Natural killer cell (primary cell): ENCODE results near the gene TSHZ3. TPM values are rescaled to one million over a fixed set of nuclear protein-coding genes. Genes with fewer than 3 reads are reported as not detected.

Experiments
- ATAC-seq, 3 donors: fragments of 150-1000 bp in 2 of 3; fragments of 200-7000 bp in 1 of 3; cut with Tn5 transposase; 1 replicate in 1 of 3; 2 replicates in 2 of 3; pipeline ENCODE4 v1.10.0; 2021; ENCODE audit warnings: mild to moderate bottlenecking in 2 of 3, moderate library complexity in 2 of 3
- DNase-seq, 2 donors: peaks; one replicate each; pipeline versions ENCODE4 v3.0.0 to v3.0.0-alpha.2; 2013 to 2021; ENCODE audit warnings: mixed read lengths in 1 of 2
- H3K27ac ChIP-seq: one replicate; pipeline ENCODE4 v1.5.1; 2013; ENCODE audit warnings: mild to moderate bottlenecking, low read length
- H3K27me3 ChIP-seq: one replicate; pipeline ENCODE4 v1.6.1; 2013; ENCODE audit warnings: low read length; ENCODE audit not compliant: control insufficient read depth, insufficient read depth
- H3K36me3 ChIP-seq: one replicate; pipeline ENCODE4 v1.6.1; 2013; ENCODE audit warnings: low read length; ENCODE audit not compliant: control insufficient read depth, insufficient read depth
- H3K4me1 ChIP-seq: one replicate; pipeline ENCODE4 v1.6.1; 2013; ENCODE audit warnings: low read length; ENCODE audit not compliant: control insufficient read depth, insufficient read depth
- H3K4me3 ChIP-seq: one replicate; pipeline ENCODE4 v1.5.1; 2013; ENCODE audit warnings: low read length
- H3K9me3 ChIP-seq: one replicate; pipeline ENCODE4 v1.6.1; 2013; ENCODE audit warnings: low read length; ENCODE audit not compliant: control insufficient read depth, insufficient read depth
- H3K27ac Mint-ChIP-seq, 2 donors: one replicate each; pipeline ENCODE4 v1.8.0; 2022; ENCODE audit warnings: mild to moderate bottlenecking in 2 of 2, mixed read lengths in 2 of 2, moderate library complexity in 1 of 2
- H3K27me3 Mint-ChIP-seq, 2 donors: one replicate each; pipeline ENCODE4 v1.8.0; 2022; ENCODE audit warnings: low read depth in 2 of 2, mixed read lengths in 2 of 2
- H3K36me3 Mint-ChIP-seq: one replicate; pipeline ENCODE4 v1.8.0; 2022; ENCODE audit warnings: mixed read lengths
- H3K4me1 Mint-ChIP-seq, 2 donors: one replicate each; pipeline ENCODE4 v1.8.0; 2022; ENCODE audit warnings: mixed read lengths in 2 of 2
- H3K4me3 Mint-ChIP-seq: one replicate; pipeline ENCODE4 v1.8.0; 2022; ENCODE audit warnings: mild to moderate bottlenecking, moderate library complexity, mixed read lengths
- H3K9me3 Mint-ChIP-seq, 2 donors: one replicate each; pipeline ENCODE4 v1.8.0; 2022; ENCODE audit warnings: mixed read lengths in 2 of 2
- CTCF ChIP-seq: fragments of 200-600 bp; IDR thresholded peaks from one replicate; pipeline ENCODE4 v1.8.0; 2022; ENCODE audit warnings: antibody characterized with exemption
- WGBS: methylation state at CpG from one replicate; pipeline ENCODE4 v1.1.7; 2013; ENCODE audit warnings: missing lambda C conversion rate; ENCODE audit not compliant: insufficient coverage; 5-methylcytosine and 5-hydroxymethylcytosine counted together
- intact Hi-C: fragments of 100-400 bp; cut with micrococcal nuclease; formaldehyde crosslinking; loops from one replicate; pipeline ENCODE4 v1.14.2; 2022
- total RNA-seq, 4 donors: library from RNA; stranded (reverse); fragments of 120-200 nt in 1 of 4; gene quantifications; one replicate each; pipeline versions ENCODE4 v1.2.3 to v1.2.4, GENCODE V29; 2013 to 2022

TSHZ3 gene
- total RNA-seq, 3 donors from 2014 or later (not counting 1 experiment from before 2014, with no cell fraction given), result 5.3 to 8.1 (median 6.2) TPM

- Histone ChIP-seq H3K27ac (no peak overlapping the region), H3K4me1 (no peaks in the 10 kb centered on the region), H3K9me3 (no peaks in the 10 kb centered on the region), H3K4me3 (no peak overlapping the region), H3K36me3 (no peaks in the 10 kb centered on the region), H3K27me3 (no peaks in the 10 kb centered on the region)
- Mint-ChIP-seq H3K9me3 (no peaks in the 10 kb centered on the region), H3K27me3 (peaks cover 3 to 19% of the 10 kb centered on the region in 2 donors), H3K27ac (no peak overlapping the region), H3K4me1 (peaks cover 0 to 11% of the 10 kb centered on the region in 2 donors), H3K36me3 (no peaks in the 10 kb centered on the region), H3K4me3 (no peak overlapping the region)
- DNase-seq, result no peak
- no peak for TF ChIP-seq CTCF
- WGBS, result 85% methylated on average over 6 of the region's 6 CpGs
- intact Hi-C loops, result no loop called here
- no peak for ATAC-seq
Measured at GRCh38 chr19:31317093-31317492, 32.1 kb downstream of the TSHZ3 start.

GRCh38 chr19:31316201-31316951 is 32.9 kb downstream of the TSHZ3 start:
- Mint-ChIP-seq H3K27ac (no peak overlapping the region), H3K4me1 (peaks cover 0 to 11% of the 10 kb centered on the region in 2 donors), H3K4me3 (no peak overlapping the region), H3K36me3 (no peaks in the 10 kb centered on the region), H3K27me3 (peaks cover 3 to 19% of the 10 kb centered on the region in 2 donors), H3K9me3 (no peaks in the 10 kb centered on the region)
- no peaks in the 10 kb centered on the region for H3K9me3 ChIP-seq
- no peaks in the 10 kb centered on the region for H3K4me1 ChIP-seq
- WGBS, result 89% methylated on average over 12 of the region's 12 CpGs
- no peak for ATAC-seq
- H3K4me3 ChIP-seq, result no peak overlapping the region
- no peaks in the 10 kb centered on the region for H3K27me3 ChIP-seq
- DNase-seq, result no peak
- no peaks in the 10 kb centered on the region for H3K36me3 ChIP-seq
- no peak for TF ChIP-seq CTCF
- H3K27ac ChIP-seq, result no peak overlapping the region
- intact Hi-C loops, result no loop called here

GRCh38 chr19:31315652-31316051 is 33.6 kb downstream of the TSHZ3 start:
- Mint-ChIP-seq H3K9me3 (no peaks in the 10 kb centered on the region), H3K36me3 (no peaks in the 10 kb centered on the region), H3K27me3 (peaks cover 3 to 19% of the 10 kb centered on the region in 2 donors), H3K27ac (no peak overlapping the region), H3K4me1 (peaks cover 0 to 17% of the 10 kb centered on the region in 2 donors), H3K4me3 (no peak overlapping the region)
- H3K36me3 ChIP-seq, result no peaks in the 10 kb centered on the region
- H3K4me1 ChIP-seq, result no peaks in the 10 kb centered on the region
- no peak for DNase-seq
- intact Hi-C loops, result no loop called here
- no peak overlapping the region for H3K4me3 ChIP-seq
- 83% methylated on average over 3 of the region's 5 CpGs for WGBS
- H3K27ac ChIP-seq, result no peak overlapping the region
- no peak for TF ChIP-seq CTCF
- no peak for ATAC-seq
- H3K27me3 ChIP-seq, result no peaks in the 10 kb centered on the region
- H3K9me3 ChIP-seq, result no peaks in the 10 kb centered on the region
